Stimulated activated naive CD4-positive, alpha-beta T cell (primary cell): ENCODE measurements around the gene PTPRC.
A peak's percentile ranks its signal among the peaks of the same experiment; 100 is the strongest.

Experiments used
- DNase-seq, 6 experiments: peaks; one replicate each; lab custom pipeline; 2025; lab: John Stamatoyannopoulos, UW

Gene PTPRC

DNA sequence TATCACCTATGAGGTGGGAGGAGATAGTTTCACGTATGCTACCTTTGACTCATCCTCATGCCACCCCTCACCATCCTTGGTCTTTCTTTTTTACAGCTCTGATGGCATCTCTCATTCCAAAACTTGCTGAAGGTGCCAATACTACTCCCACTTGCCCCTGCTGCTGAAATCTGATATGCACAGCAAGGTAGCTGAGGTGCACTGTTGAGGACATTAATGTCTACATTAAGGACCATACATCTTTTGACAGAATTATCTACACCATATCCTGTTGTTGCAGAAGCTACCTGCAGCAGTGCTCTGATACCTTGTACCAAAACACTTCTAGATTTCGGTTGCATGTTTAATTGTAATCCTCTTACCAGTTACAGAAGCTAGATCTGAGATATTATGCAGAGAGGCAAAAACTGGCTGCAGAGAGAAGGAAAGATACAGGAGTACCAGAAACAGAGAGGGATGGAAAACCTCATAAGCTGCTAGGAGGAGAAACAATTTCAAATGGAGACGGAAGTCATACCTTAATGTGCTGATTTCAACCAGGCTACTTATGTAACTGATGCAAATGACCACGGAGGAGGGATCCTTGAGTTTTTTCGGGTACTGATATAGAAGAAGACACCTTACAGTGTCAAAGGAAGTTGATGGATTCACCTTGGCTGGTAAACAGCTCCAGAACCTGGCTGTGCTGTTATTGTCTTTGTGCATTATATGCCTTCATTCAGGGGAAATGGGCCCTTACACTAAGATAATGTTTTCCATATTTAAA is 19.3 kb upstream of the PTPRC start:
- DNase-seq, result peak in 3 of 6 experiments; percentile 52 to 56 (median 52)

GRCh38 chr1:198620218-198620617 is 18.6 kb upstream of the PTPRC start:
- peak in 1 of 6 experiments; percentile 20 for DNase-seq

- peak; percentile 53 to 84 (median 68) for DNase-seq
Observed at GRCh38 chr1:198620951-198621824, 17.7 kb upstream of the PTPRC start.

DNA sequence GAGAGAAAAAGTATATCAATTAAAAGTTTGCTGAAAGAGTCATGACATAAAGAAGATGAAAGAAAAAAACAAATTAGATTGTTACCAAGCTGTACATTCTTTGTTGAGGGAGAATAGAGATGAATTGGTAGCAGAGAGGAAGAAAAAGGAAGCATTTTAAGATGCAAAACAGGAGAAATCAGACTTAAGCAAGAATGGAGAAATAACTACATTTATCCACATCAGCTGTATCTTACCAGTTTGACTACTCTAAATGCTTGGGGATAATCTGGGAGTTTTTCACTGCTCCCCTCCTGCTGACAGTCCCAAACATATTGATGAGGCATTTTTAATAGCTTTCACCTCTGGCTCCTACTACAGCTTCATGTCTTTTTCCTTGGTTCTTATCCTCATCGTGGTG is 16.8 kb upstream of the PTPRC start:
- no peak for DNase-seq

GRCh38 chr1:198623752-198624647 is 14.8 kb upstream of the PTPRC start:
- DNase-seq, result no peak

DNA sequence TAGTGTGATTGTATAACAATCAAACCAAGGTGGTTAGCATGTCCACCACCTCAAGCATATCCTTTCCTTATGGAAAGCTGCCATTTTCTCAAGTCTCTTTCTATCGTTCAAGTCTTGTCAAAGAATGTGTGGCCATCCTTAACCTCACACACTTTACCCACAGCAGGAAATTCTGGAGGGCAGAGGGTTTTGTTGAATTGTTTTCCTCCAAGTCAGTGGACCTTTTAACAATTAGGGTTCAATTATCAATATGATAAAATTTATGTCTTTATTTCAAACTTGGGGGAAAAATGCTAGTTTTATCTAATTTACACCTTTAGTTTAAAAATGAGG is 14.2 kb upstream of the PTPRC start:
- DNase-seq, result no peak

- peak in 1 of 6 experiments; percentile 30 for DNase-seq
Observed at GRCh38 chr1:198627436-198628066, 11.3 kb upstream of the PTPRC start.

DNA sequence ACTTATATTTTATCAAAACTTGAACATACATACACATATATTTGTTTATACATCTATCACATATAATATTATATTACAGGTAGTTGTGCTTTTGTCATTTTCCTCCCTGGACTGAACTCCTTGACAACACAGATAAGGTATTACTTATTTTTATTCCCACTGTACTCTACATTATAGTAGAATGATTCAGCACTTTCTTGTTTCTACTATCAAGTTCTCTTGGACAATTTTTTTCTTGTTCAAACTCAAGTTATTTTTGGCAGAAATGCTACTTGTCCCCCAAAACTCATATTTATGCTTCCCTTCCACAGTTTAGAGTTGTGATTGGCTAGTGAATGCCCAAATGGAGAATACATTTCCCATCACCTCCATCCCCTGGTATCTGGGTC is 10.8 kb upstream of the PTPRC start:
- no peak for DNase-seq

- DNase-seq, result no peak
Observed at GRCh38 chr1:198629610-198630009, 9.2 kb upstream of the PTPRC start.

DNA sequence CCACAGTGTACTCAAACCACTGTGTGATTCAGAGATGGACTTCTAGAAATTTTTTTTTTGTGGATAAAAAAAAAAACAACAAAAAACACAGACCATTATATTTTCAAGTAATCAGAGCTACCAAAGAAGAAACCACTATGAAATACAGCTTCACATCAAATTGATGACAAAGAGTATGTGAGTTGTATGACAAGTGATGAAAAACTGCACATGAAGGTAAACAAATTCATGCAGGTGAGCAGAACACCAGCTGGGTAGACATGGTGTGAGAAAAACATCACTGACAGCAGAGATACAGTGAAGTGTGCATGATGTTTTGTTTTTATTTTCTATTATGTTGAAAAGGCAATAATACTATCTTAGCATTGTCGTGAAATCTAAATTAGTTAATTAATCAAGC is 8.0 kb upstream of the PTPRC start:
- no peak for DNase-seq

GRCh38 chr1:198631292-198631691 is 7.5 kb upstream of the PTPRC start:
- no peak for DNase-seq

GRCh38 chr1:198632007-198632406 is 6.8 kb upstream of the PTPRC start:
- no peak for DNase-seq

DNA sequence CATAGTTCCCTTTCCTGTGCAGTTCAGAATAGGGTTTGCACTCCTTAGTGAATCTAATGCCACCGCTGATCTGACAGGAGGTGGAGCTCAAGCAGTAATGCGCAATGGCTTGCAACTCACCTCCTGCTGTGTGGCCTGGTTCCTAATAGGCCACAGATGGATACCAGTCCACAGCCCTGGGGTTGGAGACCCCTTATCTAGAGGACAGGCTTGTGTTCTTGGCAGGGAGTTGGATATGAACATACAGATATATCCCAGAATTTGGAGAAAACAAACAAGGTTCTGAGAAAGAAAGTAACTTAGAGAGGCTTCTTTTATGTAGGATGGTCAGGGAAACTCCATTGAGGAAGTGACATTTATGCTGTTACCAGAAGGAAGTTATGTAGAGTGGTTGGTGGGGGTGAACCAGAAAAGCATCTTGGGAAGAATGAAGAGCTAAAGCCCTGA is 5.1 kb upstream of the PTPRC start:
- DNase-seq, result no peak

DNA sequence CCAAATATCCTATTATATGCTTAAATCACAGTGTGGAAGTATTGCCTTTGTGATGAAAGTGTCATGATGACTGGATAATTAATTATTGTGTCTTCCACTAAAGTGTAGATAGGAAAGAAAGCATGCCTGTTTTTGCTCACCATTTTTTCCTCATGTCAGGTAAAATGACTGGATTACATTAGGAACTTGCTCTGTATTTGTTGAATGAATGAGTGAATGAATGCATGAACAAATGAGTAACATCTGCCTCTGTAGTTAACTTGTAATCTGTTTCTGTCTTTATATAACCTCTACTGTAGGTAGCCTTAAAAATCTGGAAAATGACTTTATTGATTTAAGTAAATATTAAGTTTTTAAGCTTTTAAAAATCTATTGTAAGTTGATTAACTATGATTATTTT is 2.9 kb upstream of the PTPRC start:
- DNase-seq, result no peak

DNA sequence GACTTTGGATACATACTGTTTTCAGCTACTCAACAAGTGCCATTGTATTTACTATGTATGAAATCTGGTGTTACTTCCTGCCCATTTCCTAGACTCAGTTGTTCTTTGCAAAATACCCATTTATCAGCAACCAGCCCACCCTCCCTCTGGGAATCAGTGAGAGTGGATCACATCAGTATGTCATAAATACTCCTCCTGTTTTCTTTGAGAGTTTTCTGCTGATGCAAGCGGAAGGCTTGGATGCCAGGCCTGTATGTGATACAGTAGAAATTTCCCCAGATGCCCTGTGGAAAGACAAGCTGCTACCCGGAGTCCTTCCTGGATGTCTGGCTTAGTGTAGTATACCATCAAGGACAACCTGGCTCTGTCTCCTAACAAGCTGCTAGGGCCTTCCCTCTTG is 2.4 kb upstream of the PTPRC start:
- DNase-seq, result no peak

- no peak for DNase-seq
Observed at GRCh38 chr1:198637157-198637556, 1.7 kb upstream of the PTPRC start.

DNA sequence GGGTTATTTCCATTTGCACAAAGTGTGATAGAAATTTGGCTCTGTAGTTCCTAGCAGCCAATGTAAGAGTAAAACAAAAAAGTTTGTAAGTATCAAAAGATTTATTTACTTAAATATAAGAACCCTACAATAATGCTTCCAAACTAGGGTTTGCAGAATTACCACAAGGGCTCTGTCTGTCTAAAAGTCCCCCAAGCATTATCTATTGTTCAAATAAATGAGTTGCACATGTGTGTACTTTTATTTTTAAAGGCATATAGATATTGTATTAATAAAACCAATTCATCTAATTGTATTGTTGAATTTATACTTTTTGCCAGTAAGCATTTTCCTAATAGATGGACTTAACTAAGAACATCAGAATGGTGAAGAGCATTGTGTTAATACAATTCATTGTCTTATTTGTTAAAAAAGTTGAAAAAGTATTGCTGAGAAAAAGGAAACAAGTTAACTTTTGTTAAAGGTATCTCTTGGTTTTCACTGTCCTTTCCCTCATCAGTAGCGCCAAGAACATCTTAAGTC is 863 bp upstream of the PTPRC start:
- DNase-seq, result no peak

- DNase-seq, result peak in 2 of 6 experiments; percentile 27 to 38
Observed at GRCh38 chr1:198638441-198638840, 399 bp upstream of the PTPRC start.

GRCh38 chr1:198639671-198640143 is 867 bp downstream of the PTPRC start:
- peak in 2 of 6 experiments; percentile 5 to 25 for DNase-seq

- no peak for DNase-seq
Observed at GRCh38 chr1:198640174-198640573, 1.3 kb downstream of the PTPRC start.

DNA sequence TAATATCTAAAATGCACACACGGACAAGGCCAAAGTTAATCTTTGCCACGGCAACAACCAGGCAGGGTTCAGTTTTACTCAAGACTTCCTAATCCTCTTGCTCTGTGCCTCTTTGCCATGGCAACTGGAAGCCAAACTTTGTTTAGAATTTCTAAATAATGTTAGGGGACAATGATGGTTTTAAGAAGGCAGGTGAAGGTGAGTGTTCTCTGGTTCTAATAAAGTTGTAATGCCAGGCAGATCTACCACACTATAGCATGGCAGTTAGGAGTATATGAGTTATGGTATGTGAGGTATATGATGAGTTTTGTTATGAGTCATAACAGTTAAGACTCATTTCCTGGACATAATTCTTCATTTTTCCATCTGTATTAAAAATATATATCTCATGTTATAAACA is 2.7 kb downstream of the PTPRC start:
- peak in 3 of 6 experiments; percentile 29 to 44 (median 31) for DNase-seq
